Testis (tissue), 3 donors: ENCODE results near the gene ERLEC1. TPM values are rescaled to one million over a fixed set of nuclear protein-coding genes. Genes with fewer than 3 reads are reported as not detected.

ENCODE experiments used
- DNase-seq: peaks from one replicate; pipeline ENCODE4 v3.0.0-alpha.2; 2019
- H3K27ac ChIP-seq, 2 donors: fragments of 200-600 bp; sonication (generic); one replicate each; pipeline ENCODE4 v1.5.1; 2019
- H3K27me3 ChIP-seq: fragments of 200-600 bp; sonication (generic); one replicate; pipeline ENCODE4 v1.5.1; 2019
- H3K36me3 ChIP-seq: fragments of 200-600 bp; sonication (generic); one replicate; pipeline ENCODE4 v1.5.1; 2017; ENCODE audit warnings: low read depth; ENCODE audit errors: missing control alignments
- H3K4me1 ChIP-seq: fragments of 200-600 bp; sonication (generic); one replicate; pipeline ENCODE4 v1.5.1; 2019
- H3K4me3 ChIP-seq, 2 donors: fragments of 200-600 bp; sonication (generic); one replicate each; pipeline ENCODE4 v1.5.1; 2017 to 2019
- H3K9me3 ChIP-seq: fragments of 200-600 bp; sonication (generic); one replicate; pipeline ENCODE4 v1.5.1; 2017
- CTCF ChIP-seq, 3 experiments: fragments of 450-650 bp in 2 of 3; fragments of 200-600 bp in 1 of 3; sonication (generic) in 1 of 3; IDR thresholded peaks; one replicate each; pipeline ENCODE4 v1.5.1; 2016 to 2019; ENCODE audit warnings: antibody characterized with exemption in 3 of 3, mild to moderate bottlenecking in 2 of 3, moderate library complexity in 1 of 3
- POLR2A ChIP-seq: fragments of 450-650 bp; IDR thresholded peaks from one replicate; pipeline ENCODE4 v1.6.1; 2017; ENCODE audit warnings: antibody characterized with exemption, mild to moderate bottlenecking, moderate library complexity
- WGBS, 2 donors: methylation state at CpG; one replicate each; pipeline ENCODE4 v1.1.5; 2018; 5-methylcytosine and 5-hydroxymethylcytosine counted together
- intact Hi-C: fragments of 100-400 bp; cut with DNase I; formaldehyde crosslinking; loops from one replicate; pipeline ENCODE4 v1.15.1; 2023; ENCODE audit warnings: low total_unique reads
- polyA plus RNA-seq: library from polyadenylated mRNA; stranded (reverse); fragments of 350-450 nt; fragmentation: Illumina TruSeq; extraction: RNeasy Lipid Tissue Mini Kit (QIAGEN cat#74804); gene quantifications from one replicate; pipeline ENCODE4 v1.2.3, GENCODE V29; 2014; ENCODE audit warnings: low read depth, low replicate concordance; ENCODE audit not compliant: insufficient read depth
- total RNA-seq, 2 donors: library from RNA; depleted of rRNA; stranded (reverse); fragments of >200 nt; gene quantifications; one replicate each; pipeline ENCODE4 v1.2.3, GENCODE V29; 2016

ERLEC1 gene
- total and polyA plus RNA-seq, 3 donors from 2014 or later = 86.3 to 123 (median 91.5) TPM

GRCh38 chr2:53861824-53862223, 75.0 kb downstream of the ERLEC1 start:
- Histone ChIP-seq H3K27ac (no peak overlapping the region), H3K4me3 (no peak overlapping the region), H3K4me1 (no peaks in the 10 kb centered on the region), H3K9me3 (no peaks in the 10 kb centered on the region), H3K36me3 (no peaks in the 10 kb centered on the region), H3K27me3 (no peaks in the 10 kb centered on the region)
- no peak for DNase-seq
- 64 to 88% methylated on average over 5 of the region's 5 CpGs for WGBS, 2 donors
- TF ChIP-seq POLR2A = no peak
- TF ChIP-seq CTCF (IDR thresholded peaks at IDR 0.05) = no peak
- intact Hi-C loops = no loop called here

- no peak overlapping the region for H3K27ac ChIP-seq
- intact Hi-C loops = no loop called here
- no peaks in the 10 kb centered on the region for H3K9me3 ChIP-seq
- TF ChIP-seq POLR2A = no peak
- no peak for TF ChIP-seq CTCF (IDR thresholded peaks at IDR 0.05)
- no peaks in the 10 kb centered on the region for H3K36me3 ChIP-seq
- H3K4me1 ChIP-seq = no peaks in the 10 kb centered on the region
- no peaks in the 10 kb centered on the region for H3K27me3 ChIP-seq
- 98 to 100% methylated on average over 4 to 6 of the region's 6 CpGs for WGBS, 2 donors
- DNase-seq = no peak
- H3K4me3 ChIP-seq = no peak overlapping the region
Measured at GRCh38 chr2:53863538-53864227, 76.8 kb downstream of the ERLEC1 start.

GRCh38 chr2:53865264-53865663, 78.4 kb downstream of the ERLEC1 start:
- WGBS, 2 donors = 88% methylated on average over 2 of the region's 2 CpGs
- H3K27me3 ChIP-seq = no peaks in the 10 kb centered on the region
- DNase-seq = no peak
- no peaks in the 10 kb centered on the region for H3K4me1 ChIP-seq
- no peak for TF ChIP-seq POLR2A
- TF ChIP-seq CTCF (IDR thresholded peaks at IDR 0.05) = no peak
- no peaks in the 10 kb centered on the region for H3K9me3 ChIP-seq
- intact Hi-C loops = no loop called here
- no peak overlapping the region for H3K27ac ChIP-seq
- no peaks in the 10 kb centered on the region for H3K36me3 ChIP-seq
- no peak overlapping the region for H3K4me3 ChIP-seq

GRCh38 chr2:53865962-53866361, 79.1 kb downstream of the ERLEC1 start:
- TF ChIP-seq POLR2A = no peak
- TF ChIP-seq CTCF (IDR thresholded peaks at IDR 0.05) = no peak
- H3K27ac ChIP-seq = no peak overlapping the region
- H3K27me3 ChIP-seq = no peaks in the 10 kb centered on the region
- intact Hi-C loops = no loop called here
- H3K36me3 ChIP-seq = no peaks in the 10 kb centered on the region
- 86 to 90% methylated on average over 5 of the region's 5 CpGs for WGBS, 2 donors
- H3K4me1 ChIP-seq = no peaks in the 10 kb centered on the region
- no peak for DNase-seq
- H3K9me3 ChIP-seq = no peaks in the 10 kb centered on the region
- no peak overlapping the region for H3K4me3 ChIP-seq

GRCh38 chr2:53867169-53867568, 80.3 kb downstream of the ERLEC1 start:
- DNase-seq = no peak
- no peaks in the 10 kb centered on the region for H3K9me3 ChIP-seq
- intact Hi-C loops = no loop called here
- H3K36me3 ChIP-seq = no peaks in the 10 kb centered on the region
- TF ChIP-seq POLR2A (no peak), CTCF (IDR thresholded peaks at IDR 0.05) (no peak)
- H3K4me3 ChIP-seq = no peak overlapping the region
- 87 to 89% methylated on average over 5 of the region's 5 CpGs for WGBS, 2 donors
- no peaks in the 10 kb centered on the region for H3K27me3 ChIP-seq
- H3K27ac ChIP-seq = no peak overlapping the region
- H3K4me1 ChIP-seq = no peaks in the 10 kb centered on the region
